IMR-90 (cell line): ENCODE measurements around the gene PDE4DIP. TPM values are rescaled to one million over a fixed set of nuclear protein-coding genes. Genes with fewer than 3 reads are reported as not detected.
"Not testable (repeated sequence)": the region's sequence is repeated elsewhere in the genome, so short reads cannot be mapped to it uniquely, and the experiment has no call there.

ENCODE experiments used
- ATAC-seq: fragments of 200-7000 bp; cut with Tn5 transposase; 2 replicates; pipeline ENCODE4 v1.9.1; 2020; ENCODE audit warnings: low read depth, mild to moderate bottlenecking, moderate library complexity
- BruUV-seq: library from RNA; stranded (reverse); fragments of 400-500 nt; replicated peaks from 2 replicates; lab custom pipeline; 2021; lab: Mats Ljungman, UMichigan
- CTCF ChIA-PET: fragments of 300-600 bp; formaldehyde crosslinking; extraction: SDS; loops from one replicate; lab custom pipeline; 2021; ENCODE audit warnings: antibody characterized with exemption; lab: Yijun Ruan, JAX
- POLR2A ChIA-PET: fragments of 300-600 bp; sonication (Branson Sonifier 250); formaldehyde crosslinking; loops from one replicate; lab custom pipeline; 2022; ENCODE audit warnings: antibody characterized with exemption; ENCODE audit not compliant: unreplicated experiment; lab: Charles Lee
- DNase-seq: peaks from one replicate; pipeline ENCODE4 v3.0.0; 2013
- H2AFZ ChIP-seq: replicated peaks from 2 replicates; pipeline ENCODE3; 2013; ENCODE audit warnings: low read length, mild to moderate bottlenecking; ENCODE audit not compliant: poor library complexity
- H2AK5ac ChIP-seq: 2 replicates; pipeline ENCODE4 v1.6.1; 2013; ENCODE audit warnings: low read depth, low read length, inconsistent platforms
- H2AK9ac ChIP-seq: replicated peaks from 2 replicates; pipeline ENCODE3; 2013; ENCODE audit warnings: mild to moderate bottlenecking, low read depth, low read length, moderate library complexity; ENCODE audit not compliant: poor library complexity
- H2BK120ac ChIP-seq: 2 replicates; pipeline ENCODE4 v1.6.1; 2013; ENCODE audit warnings: low read depth, low read length, inconsistent platforms
- H2BK15ac ChIP-seq: 3 replicates; pipeline ENCODE4 v1.6.1; 2013; ENCODE audit warnings: low read depth, low read length, inconsistent platforms
- H2BK20ac ChIP-seq: 2 replicates; pipeline ENCODE4 v1.6.1; 2013; ENCODE audit warnings: low read depth, mild to moderate bottlenecking, inconsistent platforms, low read length, moderate library complexity
- H2BK5ac ChIP-seq: 2 replicates; pipeline ENCODE4 v1.6.1; 2013; ENCODE audit warnings: mild to moderate bottlenecking, low read depth, low read length, inconsistent platforms; ENCODE audit not compliant: poor library complexity, severe bottlenecking
- H3K14ac ChIP-seq: replicated peaks from 2 replicates; pipeline ENCODE4 v1.6.1; 2013; ENCODE audit warnings: low read depth, low read length, inconsistent platforms
- H3K18ac ChIP-seq: 2 replicates; pipeline ENCODE4 v1.6.1; 2013; ENCODE audit warnings: low read depth, low read length, control low read depth
- H3K23ac ChIP-seq: 2 replicates; pipeline ENCODE4 v1.6.1; 2013; ENCODE audit warnings: low read depth, low read length, inconsistent platforms
- H3K27ac ChIP-seq: 2 replicates; pipeline ENCODE4 v1.5.1; 2013; ENCODE audit warnings: mild to moderate bottlenecking, control low read depth, low read length; ENCODE audit not compliant: insufficient read depth
- H3K27me3 ChIP-seq: 2 replicates; pipeline ENCODE4 v1.6.1; 2013; ENCODE audit warnings: low read length; ENCODE audit not compliant: control insufficient read depth, insufficient read depth
- H3K36me3 ChIP-seq: 2 replicates; pipeline ENCODE4 v1.6.1; 2013; ENCODE audit warnings: low read length, mixed read lengths; ENCODE audit not compliant: control insufficient read depth, insufficient read depth
- H3K4ac ChIP-seq: 2 replicates; pipeline ENCODE4 v1.6.1; 2013; ENCODE audit warnings: low read depth, low read length, inconsistent platforms
- H3K4me1 ChIP-seq: 2 replicates; pipeline ENCODE4 v1.6.1; 2013; ENCODE audit warnings: low read length, mixed read lengths; ENCODE audit not compliant: control insufficient read depth, insufficient read depth
- H3K4me2 ChIP-seq: 2 replicates; pipeline ENCODE4 v1.6.1; 2013; ENCODE audit warnings: low read depth, mild to moderate bottlenecking, control low read depth, low read length, moderate library complexity
- H3K4me3 ChIP-seq: 2 replicates; pipeline ENCODE4 v1.5.1; 2013; ENCODE audit warnings: low read depth, mild to moderate bottlenecking, control low read depth, low read length, moderate library complexity; ENCODE audit not compliant: insufficient read depth
- H3K56ac ChIP-seq: 2 replicates; pipeline ENCODE4 v1.6.1; 2013; ENCODE audit warnings: low read length, inconsistent platforms; ENCODE audit not compliant: insufficient read depth; ENCODE audit errors: extremely low read depth
- H3K79me1 ChIP-seq, 2 experiments: 2 replicates each; pipeline ENCODE4 v1.6.1; 2013; ENCODE audit warnings: low read length in 2 of 2, inconsistent platforms in 1 of 2, low read depth in 1 of 2
- H3K9ac ChIP-seq: 2 replicates; pipeline ENCODE4 v1.6.1; 2013; ENCODE audit warnings: low read depth, low read length, control low read depth
- H3K9me1 ChIP-seq: 2 replicates; pipeline ENCODE4 v1.6.1; 2013; ENCODE audit warnings: low read length, inconsistent platforms; ENCODE audit not compliant: insufficient read depth
- H3K9me3 ChIP-seq: 2 replicates; pipeline ENCODE4 v1.6.1; 2013; ENCODE audit warnings: low read length; ENCODE audit not compliant: control insufficient read depth, insufficient read depth
- H4K20me1 ChIP-seq: 2 replicates; pipeline ENCODE4 v1.6.1; 2013; ENCODE audit warnings: low read length, inconsistent platforms; ENCODE audit not compliant: insufficient read depth
- H4K5ac ChIP-seq: 2 replicates; pipeline ENCODE4 v1.6.1; 2013; ENCODE audit warnings: mild to moderate bottlenecking, low read depth, low read length, control low read depth
- H4K8ac ChIP-seq, 2 experiments: 2 replicates each; pipeline ENCODE4 v1.6.1; 2013; ENCODE audit warnings: low read depth in 2 of 2, low read length in 2 of 2, control low read depth in 1 of 2, inconsistent platforms in 1 of 2
- H4K91ac ChIP-seq: 2 replicates; pipeline ENCODE4 v1.6.1; 2013; ENCODE audit warnings: low read depth, low read length, inconsistent platforms; ENCODE audit not compliant: insufficient read depth
- WGBS, 2 experiments: methylation state at CpG; one replicate each; pipeline versions ENCODE4 v1.1.5 to v1.1.7; 2013; ENCODE audit warnings: missing lambda C conversion rate in 2 of 2; ENCODE audit not compliant: insufficient read length in 1 of 2; ENCODE audit errors: extremely low coverage in 2 of 2; 5-methylcytosine and 5-hydroxymethylcytosine counted together
- dilution Hi-C: fragments of 300-500 bp; cut with HindIII; formaldehyde crosslinking; loops from one replicate; pipeline ENCODE4 v1.14.3; 2018; ENCODE audit warnings: low sequenced_read_pairs; ENCODE audit not compliant: unreplicated experiment
- in situ Hi-C: fragments of 300-500 bp; cut with MboI; formaldehyde crosslinking; loops from 3 replicates; pipeline ENCODE4 v1.14.3; 2019; ENCODE audit warnings: low sequenced_read_pairs, inconsistent platforms, mixed read lengths
- intact Hi-C: fragments of 100-400 bp; cut with micrococcal nuclease; formaldehyde crosslinking; loops from 2 replicates; pipeline ENCODE4 v1.10.0; 2022
- polyA plus RNA-seq, 3 experiments: library from polyadenylated mRNA; depleted of rRNA; stranded (reverse); fragments of >200 nt; gene quantifications; 2 replicates each; pipeline ENCODE4 v1.2.3, GENCODE V29; 2012; ENCODE audit warnings: low replicate concordance in 1 of 3
- total RNA-seq: library from RNA; depleted of rRNA; stranded (reverse); fragments of >200 nt; gene quantifications from 2 replicates; pipeline ENCODE4 v1.2.3, GENCODE V29; 2012

The PDE4DIP gene
- total and polyA plus RNA-seq, 2 of the 4 experiments (the other 2 are of a cell fraction): 36.7 to 74.4 TPM

- H3K4me1 ChIP-seq, H3K56ac ChIP-seq, H3K18ac ChIP-seq, intact Hi-C loops, H2AK9ac ChIP-seq, H3K4me3 ChIP-seq, in situ Hi-C loops, H2BK120ac ChIP-seq, H3K9ac ChIP-seq, H3K9me1 ChIP-seq, dilution Hi-C loops, H3K14ac ChIP-seq, H2BK20ac ChIP-seq, H2BK5ac ChIP-seq, H3K79me1 ChIP-seq, H4K8ac ChIP-seq, H3K4ac ChIP-seq, H4K20me1 ChIP-seq, BruUV-seq, DNase-seq, POLR2A ChIA-PET, H2AK5ac ChIP-seq, H3K27ac ChIP-seq, H3K9me3 ChIP-seq, H4K91ac ChIP-seq, H3K4me2 ChIP-seq, H3K27me3 ChIP-seq, H2BK15ac ChIP-seq, H4K5ac ChIP-seq, CTCF ChIA-PET, H2AFZ ChIP-seq, H3K23ac ChIP-seq, H3K36me3 ChIP-seq: not testable (repeated sequence)
- WGBS, 2 experiments: no CpG with 5 or more reads among the region's 2 CpGs
- ATAC-seq: peak; percentile 99
Measured at GRCh38 chr1:148966084-148966483, 121.9 kb downstream of the PDE4DIP start.

DNA sequence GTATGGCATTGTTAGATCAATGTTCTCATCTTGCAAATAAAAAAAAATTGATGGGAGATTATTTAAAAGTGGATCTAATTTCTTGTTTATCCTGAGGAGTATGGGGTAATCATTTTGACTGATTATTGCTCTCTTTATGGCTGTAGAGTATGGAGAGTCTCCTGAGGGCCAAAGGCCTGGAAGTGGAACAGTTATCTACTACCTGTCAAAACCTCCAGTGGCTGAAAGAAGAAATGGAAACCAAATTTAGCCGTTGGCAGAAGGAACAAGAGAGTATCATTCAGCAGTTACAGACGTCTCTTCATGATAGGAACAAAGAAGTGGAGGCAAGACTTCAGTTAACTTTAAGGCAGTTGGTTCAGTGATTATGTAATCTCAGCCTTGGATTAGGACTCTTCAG lies 123.4 kb downstream of the PDE4DIP start:
- ATAC-seq, H2BK120ac ChIP-seq, H3K4me3 ChIP-seq, H4K91ac ChIP-seq, H3K18ac ChIP-seq, H2BK5ac ChIP-seq, H2AK9ac ChIP-seq, H3K14ac ChIP-seq, DNase-seq, H2AK5ac ChIP-seq, dilution Hi-C loops, CTCF ChIA-PET, H2BK15ac ChIP-seq, H4K20me1 ChIP-seq, H3K27me3 ChIP-seq, in situ Hi-C loops, H4K8ac ChIP-seq, intact Hi-C loops, H3K36me3 ChIP-seq, H3K4ac ChIP-seq, H3K9ac ChIP-seq, H4K5ac ChIP-seq, H2AFZ ChIP-seq, H3K23ac ChIP-seq, H3K4me2 ChIP-seq, H3K56ac ChIP-seq, POLR2A ChIA-PET, H2BK20ac ChIP-seq, H3K4me1 ChIP-seq, H3K79me1 ChIP-seq, H3K9me1 ChIP-seq, H3K9me3 ChIP-seq, H3K27ac ChIP-seq, BruUV-seq: not testable (repeated sequence)
- WGBS, 2 experiments: no CpG with 5 or more reads among the region's 2 CpGs
